ENCODE results near the gene C19orf85.
"Not testable (repeated sequence)": the region's sequence is repeated elsewhere in the genome, so short reads cannot be mapped to it uniquely, and the experiment has no call there.

The C19orf85 gene

GRCh38 chr19:55455576-55456235 lies 8.8 kb downstream of the C19orf85 start:
- FAIRE-seq, result no peak

- FAIRE-seq, result no peak
These were observed 9.7 kb downstream of the C19orf85 start for GRCh38 chr19:55454787-55455243.

GRCh38 chr19:55453511-55454260 lies 10.9 kb downstream of the C19orf85 start:
- FAIRE-seq, result no peak

- peak; percentile 83 for FAIRE-seq
These were observed 11.7 kb downstream of the C19orf85 start for GRCh38 chr19:55452749-55453346.

- FAIRE-seq, result no peak
These were observed 12.4 kb downstream of the C19orf85 start for GRCh38 chr19:55451965-55452748.

GRCh38 chr19:55451163-55451964 lies 13.2 kb downstream of the C19orf85 start:
- FAIRE-seq, result no peak

GRCh38 chr19:55449469-55449868 lies 15.1 kb downstream of the C19orf85 start:
- no peak for FAIRE-seq

- not testable (repeated sequence) for FAIRE-seq
These were observed 16.4 kb downstream of the C19orf85 start for GRCh38 chr19:55448175-55448490.

- FAIRE-seq, result no peak
These were observed 17.0 kb downstream of the C19orf85 start for GRCh38 chr19:55447421-55448174.

GRCh38 chr19:55446060-55446459 lies 18.5 kb downstream of the C19orf85 start:
- FAIRE-seq, result no peak

GRCh38 chr19:55444646-55445045 lies 19.9 kb downstream of the C19orf85 start:
- FAIRE-seq, result no peak

- no peak for FAIRE-seq
These were observed 20.6 kb downstream of the C19orf85 start for GRCh38 chr19:55443824-55444480.

GRCh38 chr19:55443045-55443823 lies 21.3 kb downstream of the C19orf85 start, which contains the start of gene SHISA7:
SHISA7 (minus strand) TSS chr19:55443300; CDS start chr19:55442863, 437 bp downstream.
- no peak for FAIRE-seq

GRCh38 chr19:55442372-55442961 lies 22.1 kb downstream of the C19orf85 start:
- no peak for FAIRE-seq

GRCh38 chr19:55441692-55442321 lies 22.7 kb downstream of the C19orf85 start:
- FAIRE-seq, result no peak

GRCh38 chr19:55441319-55441691 lies 23.2 kb downstream of the C19orf85 start:
- FAIRE-seq, result no peak

GRCh38 chr19:55440411-55441105 lies 24.0 kb downstream of the C19orf85 start:
- FAIRE-seq, result no peak

GRCh38 chr19:55439052-55439451 lies 25.5 kb downstream of the C19orf85 start:
- no peak for FAIRE-seq

GRCh38 chr19:55437410-55437809 lies 27.1 kb downstream of the C19orf85 start:
- peak; percentile 95 for FAIRE-seq

Data from G401.6 (cell line).